HG03280 (cell line): ENCODE data around the gene HYDIN.
"Not testable (repeated sequence)": the region's sequence is repeated elsewhere in the genome, so short reads cannot be mapped to it uniquely, and the experiment has no call there.

Source experiments
- ATAC-seq: cut with Tn5 transposase; IDR thresholded peaks from one replicate; pipeline ENCODE4 v1.9.1; 2021; ENCODE audit warnings: mild to moderate bottlenecking, moderate library complexity; ENCODE audit not compliant: unreplicated experiment

The HYDIN gene

DNA sequence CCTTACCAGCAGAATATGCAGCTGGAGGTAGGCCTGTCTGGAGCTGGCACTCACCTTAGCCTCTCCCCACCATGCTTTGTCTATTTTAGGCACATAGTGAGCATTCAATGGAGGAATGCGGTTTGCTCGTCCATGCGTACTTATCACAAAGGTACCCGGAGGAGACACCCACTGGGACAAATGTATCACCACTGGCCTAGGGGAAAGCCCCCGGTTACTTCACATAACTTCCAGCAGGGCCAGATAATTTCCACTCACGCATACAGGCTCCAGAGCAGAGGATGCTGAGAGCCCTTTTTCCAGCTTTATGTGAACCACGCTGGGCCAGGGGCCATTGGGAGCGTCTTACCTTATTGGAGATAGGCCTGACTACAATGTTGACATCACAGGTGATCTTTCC is 348.2 kb downstream of the HYDIN start:
- not testable (repeated sequence) for ATAC-seq

- not testable (repeated sequence) for ATAC-seq
Observed at GRCh38 chr16:70877895-70878294, 352.6 kb downstream of the HYDIN start.

DNA sequence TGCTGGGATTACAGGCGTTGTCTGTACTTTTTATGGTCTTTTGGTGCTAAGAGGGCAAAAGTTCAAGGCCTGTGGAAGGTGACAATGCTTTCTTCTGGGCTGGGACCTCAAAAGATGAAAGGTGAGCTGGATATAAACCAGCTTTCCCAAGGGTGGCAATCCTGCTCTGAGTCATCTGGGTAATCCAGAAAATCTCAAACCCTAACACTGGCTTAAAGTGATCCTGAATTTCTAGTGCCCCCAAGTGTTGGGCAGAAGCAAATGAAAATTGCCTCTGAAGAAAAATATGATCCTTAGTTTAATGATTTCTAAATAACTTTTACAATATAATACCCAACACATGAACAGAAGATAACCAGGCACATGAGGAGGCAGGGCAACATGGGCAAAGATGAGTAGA is 354.1 kb downstream of the HYDIN start:
- not testable (repeated sequence) for ATAC-seq

- ATAC-seq: not testable (repeated sequence)
Observed at GRCh38 chr16:70864698-70865097, 365.8 kb downstream of the HYDIN start.

GRCh38 chr16:70861996-70862395 is 368.5 kb downstream of the HYDIN start:
- ATAC-seq: not testable (repeated sequence)

DNA sequence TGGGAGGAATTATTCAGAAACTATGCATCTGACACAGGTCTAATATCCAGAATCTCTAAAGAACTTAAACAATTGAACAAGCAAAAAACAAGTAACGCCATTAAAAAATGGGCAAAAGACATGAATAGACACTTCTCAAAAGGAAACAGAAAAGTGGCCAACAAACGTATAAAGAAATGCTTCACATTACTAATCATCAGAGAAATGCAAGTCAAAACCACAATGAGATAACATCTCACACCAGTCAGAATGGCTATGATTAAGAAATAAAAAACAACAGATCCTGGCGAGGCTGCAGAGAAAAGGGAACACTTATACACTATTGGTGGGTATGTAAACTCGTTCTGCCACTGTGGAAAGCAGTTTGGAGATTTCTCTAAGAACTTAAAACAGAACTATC is 379.2 kb downstream of the HYDIN start:
- not testable (repeated sequence) for ATAC-seq

DNA sequence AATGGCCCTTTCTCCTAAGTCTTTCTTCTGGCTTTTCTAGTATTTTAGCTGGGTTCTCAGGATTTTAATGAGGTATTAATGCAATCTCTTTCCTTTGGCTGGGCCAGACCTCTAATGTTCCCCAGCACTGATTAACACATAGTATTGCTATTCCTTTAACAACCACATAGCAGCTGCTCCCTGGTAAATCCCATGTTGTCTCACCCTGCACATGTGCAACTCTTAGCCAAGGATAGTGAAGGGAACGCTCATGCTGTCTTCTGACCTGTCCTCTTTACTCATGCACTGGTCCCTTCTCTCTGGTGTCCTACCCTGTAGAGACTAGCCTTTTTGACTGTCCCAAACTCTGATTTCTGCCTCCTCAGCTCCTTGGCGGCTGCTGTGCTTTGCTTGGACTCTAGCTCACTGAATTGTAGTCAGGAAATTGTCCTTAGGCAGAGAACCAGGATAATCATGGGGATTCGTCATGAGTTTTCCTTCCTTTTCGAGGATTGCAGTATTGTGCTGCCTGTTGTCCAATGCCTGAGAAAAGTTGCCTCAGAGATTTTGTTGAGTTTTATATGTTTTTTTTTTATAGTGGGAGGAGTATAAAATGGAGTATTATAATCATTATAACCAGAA is 406.9 kb downstream of the HYDIN start:
- ATAC-seq: not testable (repeated sequence)

- ATAC-seq: not testable (repeated sequence)
Observed at GRCh38 chr16:70822734-70823133, 407.8 kb downstream of the HYDIN start.

GRCh38 chr16:70818088-70818487 is 412.4 kb downstream of the HYDIN start:
- ATAC-seq: not testable (repeated sequence)

GRCh38 chr16:70809392-70810060 is 421.0 kb downstream of the HYDIN start:
- peak; percentile 57 for ATAC-seq

DNA sequence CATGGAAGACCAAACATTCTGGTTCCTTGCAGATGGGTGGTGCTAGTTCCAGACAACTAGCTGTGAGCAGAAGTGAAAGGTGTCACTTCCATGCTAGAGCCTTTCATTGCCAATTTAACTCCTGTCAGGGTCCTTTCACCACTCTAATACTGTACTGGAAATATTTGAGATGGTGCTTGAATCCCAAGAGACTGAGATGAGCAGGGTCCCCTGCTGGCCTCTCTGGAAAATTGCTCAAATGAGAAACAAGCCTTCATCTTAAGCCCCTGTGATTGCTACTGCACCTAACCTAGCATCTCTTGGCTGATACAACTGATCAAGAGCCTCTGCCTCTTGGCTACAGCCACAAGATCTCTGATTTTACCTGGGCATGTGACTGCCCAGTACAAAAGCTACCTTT is 422.2 kb downstream of the HYDIN start:
- no peak for ATAC-seq

DNA sequence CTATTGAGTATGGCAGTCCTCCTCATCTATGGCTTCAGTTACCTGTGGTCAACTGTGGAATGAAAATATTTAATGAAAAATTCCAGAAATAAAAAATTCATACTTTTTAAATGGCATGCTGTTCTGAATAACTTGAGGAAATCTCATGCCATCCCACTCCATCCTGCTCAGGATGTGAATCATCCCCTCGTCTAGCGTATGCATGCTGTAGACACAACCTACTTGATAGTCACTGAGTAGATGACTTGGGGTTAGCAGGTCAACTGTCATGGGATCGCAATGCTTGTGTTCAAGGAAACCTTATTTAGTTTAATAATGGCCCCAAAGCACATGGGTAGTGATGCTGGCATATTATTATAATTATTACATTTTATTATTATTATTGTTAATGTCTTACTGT is 424.7 kb downstream of the HYDIN start:
- ATAC-seq: no peak

DNA sequence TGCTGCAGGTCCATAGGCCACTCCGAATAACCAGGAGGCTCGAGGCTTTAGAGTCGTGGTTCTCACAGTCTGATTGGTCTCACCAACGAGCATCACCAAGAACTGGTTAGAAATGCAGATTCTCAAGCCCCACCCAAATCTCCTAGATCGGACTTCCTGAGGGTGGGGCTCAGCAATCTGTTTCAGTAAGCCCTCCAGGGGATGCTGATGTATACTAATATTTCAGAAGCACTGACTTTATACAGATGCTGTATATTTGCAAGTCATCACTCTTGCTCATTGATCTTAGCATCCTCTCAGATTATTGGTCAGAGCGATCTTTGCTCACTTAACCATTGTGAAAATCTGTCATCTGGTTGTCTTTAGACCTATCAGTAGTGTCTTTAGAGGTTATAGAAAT is 425.1 kb downstream of the HYDIN start:
- ATAC-seq: no peak

DNA sequence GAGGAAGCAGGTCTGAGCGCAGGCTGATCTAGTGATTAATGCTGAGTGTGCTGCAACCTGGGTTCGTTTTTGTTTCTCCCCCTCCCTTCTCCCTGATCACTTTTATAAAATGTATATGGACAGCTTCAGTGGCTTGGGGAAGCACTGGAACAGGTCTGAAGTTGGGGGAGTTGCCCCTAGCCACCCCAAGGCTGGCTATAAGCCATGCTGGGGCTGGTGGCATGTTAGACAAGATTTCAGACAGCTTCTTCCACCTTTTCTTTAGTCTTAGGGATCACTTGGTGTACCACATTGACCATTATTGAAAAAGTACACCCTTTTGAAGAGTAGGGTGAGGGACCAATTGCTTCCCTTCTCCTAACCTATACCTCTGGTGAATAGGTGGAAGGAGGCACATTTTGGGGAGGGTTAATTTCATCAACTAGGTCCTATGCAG is 425.8 kb downstream of the HYDIN start:
- ATAC-seq: no peak

DNA sequence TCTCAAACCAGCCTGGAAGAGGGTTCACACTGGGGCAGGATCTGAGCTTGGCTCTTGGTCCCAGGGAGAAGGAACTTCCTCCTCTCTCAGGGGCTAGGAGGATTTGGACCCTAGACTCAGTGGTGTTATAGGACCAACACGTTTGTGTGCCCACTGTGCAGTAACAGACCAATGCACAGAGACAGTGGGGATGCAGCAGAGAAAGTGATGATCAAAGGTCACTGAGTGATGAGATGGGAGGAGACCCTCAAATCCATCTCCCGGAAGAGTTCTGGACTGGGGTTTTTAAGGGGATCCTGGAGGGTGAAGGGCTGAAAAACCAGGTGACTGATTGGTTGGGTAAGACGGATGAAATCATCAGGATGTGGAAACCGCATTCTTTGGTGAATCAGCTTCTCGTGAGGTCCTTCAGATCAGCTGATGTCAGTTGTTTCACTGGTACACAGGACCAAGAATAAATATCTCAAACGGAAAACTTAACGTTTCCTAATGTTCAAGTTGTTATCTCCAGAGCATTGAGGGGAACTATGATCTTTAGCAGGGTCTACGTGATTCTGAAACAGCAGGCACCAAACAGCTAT is 426.3 kb downstream of the HYDIN start:
- ATAC-seq: no peak

GRCh38 chr16:70803319-70803718 is 427.2 kb downstream of the HYDIN start:
- ATAC-seq: no peak

DNA sequence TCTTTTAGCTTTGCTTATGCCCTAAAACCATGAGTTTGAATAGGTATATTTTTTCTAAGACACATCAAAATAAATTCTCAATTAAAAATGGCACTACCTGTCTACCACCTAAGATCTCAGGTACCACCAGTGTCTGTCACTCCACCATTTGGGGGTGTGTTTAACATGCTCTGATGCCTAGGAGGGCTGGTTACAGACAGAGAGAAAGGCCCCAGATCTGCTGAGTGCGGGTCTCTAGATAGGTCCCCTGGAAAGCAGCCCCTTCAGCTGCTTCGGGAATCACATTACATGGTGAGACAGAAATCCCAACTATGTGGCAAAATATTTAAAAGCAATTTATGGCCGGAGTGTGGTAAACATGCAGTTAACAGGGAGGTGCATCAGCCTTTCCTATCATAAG is 428.9 kb downstream of the HYDIN start:
- ATAC-seq: no peak

DNA sequence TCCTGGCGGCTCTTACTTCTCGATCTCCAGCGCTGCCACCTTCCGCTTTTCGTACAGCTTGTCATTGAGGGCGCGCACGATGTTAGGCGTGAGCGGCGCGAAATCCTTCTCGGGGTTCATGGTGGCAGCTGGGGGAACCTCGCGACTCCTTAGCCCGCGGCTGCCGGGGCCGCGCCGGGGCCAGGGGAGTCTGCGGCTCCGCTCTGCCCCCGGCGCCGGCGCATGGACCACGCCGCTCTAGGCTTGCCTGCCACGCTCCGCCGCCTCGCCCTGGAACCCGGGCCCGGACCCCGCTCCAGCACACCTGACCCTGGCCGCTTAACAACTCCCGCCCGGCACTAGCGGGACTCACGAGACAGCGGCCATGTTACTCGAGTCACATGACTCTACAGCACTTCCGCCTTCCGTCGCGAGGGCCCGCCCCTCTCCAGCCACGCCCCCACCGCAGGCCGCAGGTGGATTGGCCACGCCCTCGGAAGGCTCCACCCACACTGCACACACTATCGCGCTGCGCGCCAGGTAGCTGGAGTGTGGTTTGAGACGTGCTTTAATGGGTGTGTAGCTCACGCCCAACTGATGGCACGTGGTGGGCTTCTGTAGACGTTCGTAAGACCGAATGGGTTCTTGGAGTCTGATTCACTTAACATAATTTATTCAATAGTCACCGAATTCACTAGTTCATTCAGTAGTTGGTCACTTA is 429.6 kb downstream of the HYDIN start, which contains the start of gene VAC14:
Gene VAC14, minus strand, starts transcription at position 378 of the 700 bp plus-strand sequence. Its CDS starts 258 bp downstream, at position 120.
- peak; percentile 91 for ATAC-seq

GRCh38 chr16:70800311-70800710 is 430.2 kb downstream of the HYDIN start:
- ATAC-seq: no peak

DNA sequence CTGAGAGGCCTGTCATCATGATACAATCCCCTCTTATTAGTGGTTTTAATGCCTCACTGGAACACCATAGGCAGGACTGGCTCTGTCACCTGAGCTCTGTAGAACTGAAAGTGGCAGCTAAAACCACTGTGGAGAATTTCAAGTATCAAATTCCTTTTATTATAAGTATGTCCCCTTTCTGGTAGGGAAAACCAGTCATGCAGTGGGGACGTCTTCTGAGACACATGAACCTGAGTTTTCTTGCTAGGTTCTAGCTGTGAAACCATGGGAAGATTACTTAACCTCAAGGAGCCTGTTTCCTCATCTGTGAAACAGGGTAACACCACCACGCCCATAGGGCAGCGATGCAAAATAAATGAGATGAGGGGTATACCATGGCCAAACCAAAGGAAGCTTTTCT is 434.2 kb downstream of the HYDIN start:
- ATAC-seq: no peak

DNA sequence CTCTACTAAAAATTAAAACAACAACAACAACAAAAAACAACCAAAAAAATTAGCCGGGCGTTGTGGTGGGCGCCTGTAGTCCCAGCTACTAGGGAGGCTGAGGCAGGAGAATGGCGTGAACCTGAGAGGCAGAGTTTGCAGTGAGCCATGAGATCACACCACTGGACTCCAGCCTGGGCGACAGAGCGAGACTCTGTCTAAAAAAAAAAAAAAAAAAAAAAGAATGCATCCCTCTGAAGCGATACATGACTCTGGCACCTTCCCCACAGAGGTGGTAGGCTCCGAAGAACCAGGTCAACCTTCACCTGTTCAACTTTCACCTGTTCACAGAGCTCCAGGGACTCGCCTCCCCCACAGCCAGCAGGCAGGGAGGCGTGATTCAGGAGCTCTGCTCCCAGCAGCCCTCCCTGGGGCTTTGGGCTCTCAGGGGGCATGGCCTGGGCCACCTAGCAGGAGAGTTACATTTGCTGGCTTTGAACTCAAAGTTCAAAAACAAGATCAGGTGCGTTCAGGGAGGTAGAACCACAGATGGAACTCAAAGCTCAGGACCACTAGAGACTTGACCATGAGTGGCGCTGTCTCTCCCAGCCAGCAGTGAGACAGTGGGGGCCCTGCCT is 435.1 kb downstream of the HYDIN start:
- ATAC-seq: no peak
